Stimulated activated CD4-positive, alpha-beta T cell treated with anti-CD3 and anti-CD28 coated beads, TNF-alpha, amount 100 ng/mL, for 24 hours (primary cell): ENCODE measurements around the gene SDHAF2.
A peak's percentile ranks its signal among the peaks of the same experiment; 100 is the strongest.
"Not testable (repeated sequence)": the region's sequence is repeated elsewhere in the genome, so short reads cannot be mapped to it uniquely, and the experiment has no call there.

Source experiments
- DNase-seq, 3 experiments: peaks; one replicate each; pipeline ENCODE4 v3.0.0-alpha.2; 2020; ENCODE audit warnings: low read depth in 3 of 3

Gene SDHAF2

DNA sequence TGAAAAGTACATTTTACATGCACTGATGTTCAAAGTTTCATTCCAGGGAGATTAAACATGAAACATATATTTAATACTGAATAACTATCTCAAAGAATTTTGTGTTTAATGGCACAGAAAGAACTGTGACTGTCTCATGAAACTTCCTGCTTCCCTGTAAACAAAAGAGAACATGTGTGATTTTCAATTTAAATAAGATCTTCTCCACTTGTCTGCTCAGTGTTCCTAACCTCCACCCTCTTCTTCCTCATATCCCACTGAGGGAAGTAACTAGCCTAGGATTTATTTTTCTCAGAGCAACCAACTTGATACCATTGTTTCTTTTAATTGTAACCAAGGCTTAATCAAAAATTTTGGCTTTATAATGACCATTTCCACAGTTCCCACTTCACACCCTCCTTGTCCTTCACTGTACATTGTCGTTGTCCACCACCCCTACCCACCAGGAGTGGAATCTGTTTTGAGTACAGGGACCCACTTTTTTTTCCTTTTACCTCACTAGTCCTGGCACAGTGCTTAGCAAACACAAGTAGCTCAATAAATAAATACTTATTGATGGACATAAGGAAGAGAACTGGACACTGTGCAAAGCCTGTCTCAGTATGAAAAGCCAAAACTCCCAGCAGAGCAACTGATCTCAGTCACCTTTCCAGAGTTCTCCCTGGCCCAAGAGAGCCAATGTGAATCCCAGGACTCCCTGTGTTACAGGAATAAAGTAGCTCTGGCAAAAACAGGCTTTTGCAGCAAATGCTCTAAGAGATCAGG is 4.4 kb upstream of the SDHAF2 start:
- no peak for DNase-seq

- DNase-seq: peak; percentile 29 to 71 (median 49)
These were observed 606 bp upstream of the SDHAF2 start for GRCh38 chr11:61429346-61429690.

- DNase-seq: not testable (repeated sequence)
These were observed 915 bp downstream of the SDHAF2 start for GRCh38 chr11:61430839-61431238.

GRCh38 chr11:61437496-61437895 is 7.6 kb downstream of the SDHAF2 start:
- no peak for DNase-seq

- DNase-seq: no peak
These were observed 9.7 kb downstream of the SDHAF2 start for GRCh38 chr11:61439615-61440014.

- no peak for DNase-seq
These were observed 12.7 kb downstream of the SDHAF2 start for GRCh38 chr11:61442616-61443015.

- DNase-seq: no peak
These were observed 15.6 kb downstream of the SDHAF2 start for GRCh38 chr11:61445516-61445915.

DNA sequence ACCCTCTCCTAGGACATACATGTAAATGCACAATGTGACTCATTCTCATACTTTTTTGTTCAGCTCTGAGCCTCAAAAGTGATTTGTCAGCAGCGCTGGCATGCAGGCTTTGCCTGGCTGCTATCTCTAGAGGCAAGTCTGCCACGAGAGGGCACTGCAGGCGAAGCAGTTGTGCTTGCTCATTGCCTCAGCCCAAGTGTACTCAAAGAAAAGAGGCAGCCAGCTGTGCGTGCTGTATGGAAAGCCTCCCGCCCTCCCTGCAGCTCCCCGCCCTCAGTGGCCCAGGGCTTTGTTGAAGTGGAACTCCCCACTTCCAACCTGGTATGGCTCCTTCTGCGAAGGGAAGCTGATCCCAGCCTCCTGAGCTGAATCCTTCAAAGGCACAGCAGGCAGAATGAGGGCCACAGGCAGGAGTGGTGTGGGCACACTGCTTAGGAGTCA is 16.3 kb downstream of the SDHAF2 start:
- DNase-seq: peak; percentile 60 to 85 (median 65)

DNA sequence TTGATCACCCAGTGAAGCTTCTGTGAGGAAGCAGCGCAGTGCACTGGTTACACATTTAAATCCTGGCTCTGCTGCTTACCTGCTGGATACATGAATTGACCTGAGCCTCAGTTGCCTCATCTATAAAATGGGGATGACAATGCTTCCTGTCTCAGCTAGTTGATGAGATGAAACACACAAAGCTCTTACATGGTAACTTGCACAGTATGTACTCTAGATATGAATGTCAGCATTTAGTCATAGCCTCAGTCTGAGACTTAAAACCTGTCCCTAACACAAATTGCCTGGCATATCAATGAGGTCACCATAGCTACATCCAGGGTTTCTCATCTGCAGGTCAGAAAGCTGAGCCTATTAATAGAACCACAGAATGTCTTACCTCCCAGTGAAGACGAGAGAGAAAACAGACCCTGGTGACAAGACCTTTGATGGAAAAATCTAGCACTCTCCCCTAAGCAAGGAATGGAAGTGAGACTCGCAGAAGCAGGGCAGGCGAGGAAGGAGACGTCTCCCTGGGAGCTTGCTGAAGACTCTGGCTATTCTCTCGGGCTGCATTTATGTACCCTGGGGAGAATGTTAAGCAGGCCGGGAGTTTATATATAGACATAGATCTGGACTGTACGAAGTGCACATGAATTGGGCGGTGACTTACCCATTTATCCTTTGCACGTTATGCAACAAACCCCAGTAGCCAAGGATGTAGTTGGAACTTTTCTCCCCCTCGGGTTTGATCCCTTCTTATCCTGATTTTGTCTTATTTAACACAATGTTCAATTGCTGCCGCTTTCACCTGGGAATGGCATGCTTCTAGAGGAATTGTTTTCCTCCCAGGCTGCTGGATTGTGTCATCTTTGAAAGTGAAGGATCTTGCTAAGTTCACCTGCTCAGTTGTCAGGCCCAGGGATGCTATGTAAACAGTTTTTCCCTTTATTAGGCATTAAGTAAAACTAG is 18.0 kb downstream of the SDHAF2 start:
- no peak for DNase-seq

DNA sequence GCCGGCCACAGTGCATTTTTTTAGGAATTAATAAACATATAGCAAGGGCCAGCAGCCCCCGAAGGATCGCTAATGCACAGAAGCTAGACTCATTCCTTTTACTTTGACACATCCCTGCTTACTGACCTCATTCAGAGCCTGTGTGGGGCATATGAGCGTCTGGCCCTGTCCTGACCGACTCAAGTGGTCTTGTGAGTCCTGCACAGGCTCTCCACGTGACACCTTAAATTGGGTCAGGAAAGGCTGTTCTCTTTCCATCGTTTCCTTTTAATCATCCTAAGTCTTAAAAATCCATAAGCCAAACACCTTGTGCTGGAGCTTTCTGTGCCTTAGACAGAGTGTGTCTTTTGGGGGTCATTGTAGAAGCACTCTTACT is 18.6 kb downstream of the SDHAF2 start:
- no peak for DNase-seq

- no peak for DNase-seq
These were observed 22.9 kb downstream of the SDHAF2 start for GRCh38 chr11:61452825-61453224.

DNA sequence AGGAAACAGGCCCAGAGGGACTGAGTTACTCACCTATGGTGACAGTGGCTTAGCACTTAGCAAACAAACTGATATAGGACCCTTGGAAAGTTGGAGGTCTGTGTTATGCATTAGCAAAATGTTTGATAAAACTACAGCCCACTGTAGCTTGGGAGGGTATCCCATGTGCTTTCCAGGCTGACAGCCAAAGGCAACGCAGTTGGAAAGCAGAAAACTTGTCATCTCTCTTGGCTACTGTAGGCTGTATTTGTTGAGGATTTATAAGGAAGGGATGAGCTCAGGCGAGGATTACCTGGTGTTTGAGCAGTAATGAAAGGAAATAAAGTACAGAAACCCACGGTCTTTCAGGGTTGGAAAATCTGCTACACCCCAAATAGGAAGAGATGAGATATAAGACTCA is 23.8 kb downstream of the SDHAF2 start:
- DNase-seq: no peak

DNA sequence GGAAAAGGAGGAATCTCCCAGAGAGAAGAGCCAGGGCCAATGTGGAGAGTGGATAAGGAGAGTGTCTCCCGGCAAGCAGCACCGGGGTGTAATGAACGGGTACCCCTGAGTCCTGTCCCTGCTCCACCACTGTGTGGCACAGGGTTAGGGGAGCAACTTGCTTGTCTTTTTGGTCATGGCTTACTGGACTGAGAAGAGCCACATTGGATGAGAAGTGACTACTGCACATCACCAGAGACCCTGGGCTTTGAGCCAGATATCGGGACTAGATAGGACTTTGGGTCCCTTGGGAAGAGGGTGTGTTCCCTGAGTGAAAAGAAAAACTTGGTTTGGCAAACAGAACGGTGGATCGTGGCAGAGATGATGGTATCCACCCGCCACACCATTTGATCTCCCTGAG is 24.6 kb downstream of the SDHAF2 start:
- DNase-seq: no peak

- no peak for DNase-seq
These were observed 30.6 kb downstream of the SDHAF2 start for GRCh38 chr11:61460474-61460881.

DNA sequence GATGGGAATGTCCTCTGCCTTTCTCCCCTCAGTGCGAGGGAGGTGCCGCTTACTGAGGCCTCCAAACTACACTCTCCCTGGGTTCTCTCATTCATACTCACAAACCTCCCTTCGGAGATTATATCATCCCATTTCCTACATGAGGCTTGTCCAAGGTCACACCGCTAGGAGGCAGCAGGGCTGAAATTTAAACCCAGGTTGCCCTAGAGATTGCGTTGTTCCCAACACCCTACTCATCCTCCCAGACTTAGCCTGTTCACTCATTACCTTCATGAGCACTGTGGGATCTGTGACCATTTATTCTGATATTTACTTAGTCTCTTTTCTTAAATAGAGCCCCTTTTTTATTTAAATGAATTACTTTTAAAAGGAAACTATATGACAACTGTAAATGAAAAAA is 31.1 kb downstream of the SDHAF2 start:
- DNase-seq: no peak

GRCh38 chr11:61467602-61468001 is 37.7 kb downstream of the SDHAF2 start:
- not testable (repeated sequence) for DNase-seq

DNA sequence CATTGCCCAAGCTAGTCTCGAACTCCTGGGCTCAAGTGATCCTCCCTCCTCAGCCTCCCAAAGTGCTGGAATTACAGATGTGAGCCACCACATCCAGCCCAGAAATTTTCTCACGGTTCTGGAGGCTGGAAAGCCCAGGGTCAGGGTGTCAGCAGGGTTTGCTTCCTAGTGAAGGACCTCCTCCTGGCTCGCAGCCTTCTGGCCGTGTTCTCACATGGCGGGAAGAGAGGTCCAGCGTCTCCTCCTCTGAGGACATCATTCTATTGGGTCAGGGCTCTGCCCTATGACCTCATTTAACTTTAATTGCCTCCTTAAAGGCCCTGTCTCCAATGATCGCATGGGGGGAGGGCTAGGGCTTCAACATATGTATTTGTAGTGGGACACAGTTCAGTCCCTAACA is 38.1 kb downstream of the SDHAF2 start:
- no peak for DNase-seq

DNA sequence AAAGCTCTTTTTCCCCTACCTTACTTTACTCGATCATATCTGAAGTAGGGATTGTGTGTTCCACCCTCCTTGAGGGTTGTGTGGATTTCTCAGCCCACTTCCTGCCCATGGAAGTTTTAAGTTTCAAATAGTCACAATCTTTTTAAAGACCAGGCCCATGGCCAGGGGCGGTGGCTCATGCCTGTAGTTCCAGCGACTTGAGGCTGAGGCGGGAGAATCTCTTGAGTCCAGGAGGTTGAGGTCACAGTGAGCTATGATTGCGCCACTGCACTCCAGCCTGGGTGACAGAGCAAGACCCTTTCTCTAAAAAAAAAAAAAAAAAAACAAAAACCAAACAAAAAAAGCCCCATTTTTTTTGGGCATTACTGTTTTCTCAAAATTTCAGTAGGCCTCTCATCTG is 42.4 kb downstream of the SDHAF2 start:
- DNase-seq: no peak

DNA sequence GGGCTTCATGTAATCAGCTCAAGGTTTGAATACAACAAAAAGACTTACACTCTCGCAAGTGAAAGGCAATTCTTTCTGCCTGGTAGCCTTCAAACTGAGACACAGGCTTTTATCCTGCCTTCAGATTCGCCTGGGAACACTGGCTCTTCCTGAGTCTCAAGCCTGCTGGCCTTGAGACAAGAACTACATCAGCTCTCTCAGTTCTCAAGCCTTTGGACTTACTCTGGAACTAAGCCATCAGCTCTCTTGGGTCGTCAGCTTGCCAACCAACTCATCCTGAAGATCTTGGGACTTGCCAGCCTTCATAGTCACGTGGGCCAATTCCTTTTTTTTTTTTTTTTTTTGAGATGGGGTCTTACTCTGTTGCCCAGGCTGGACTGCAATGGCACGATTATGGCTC is 42.9 kb downstream of the SDHAF2 start:
- DNase-seq: no peak

- no peak for DNase-seq
These were observed 43.6 kb downstream of the SDHAF2 start for GRCh38 chr11:61473370-61474012.

GRCh38 chr11:61474013-61474643 is 44.2 kb downstream of the SDHAF2 start:
- no peak for DNase-seq

- DNase-seq: no peak
These were observed 45.5 kb downstream of the SDHAF2 start for GRCh38 chr11:61475433-61475832.
